GM12864 (cell line): ENCODE results near the gene VRTN.

Experiments
- DNase-seq: peaks from one replicate; pipeline ENCODE4 v3.0.0-alpha.2; 2011; ENCODE audit warnings: low read depth
- H3K4me3 ChIP-seq: 2 replicates; pipeline ENCODE4 v1.5.1; 2011; ENCODE audit warnings: mild to moderate bottlenecking, low read depth, low read length, control low read depth
- CTCF ChIP-seq: IDR thresholded peaks from 2 replicates; pipeline ENCODE4 v1.5.1; 2011; ENCODE audit warnings: low read depth, mild to moderate bottlenecking, moderate library complexity, low read length, control low read depth, inconsistent platforms; ENCODE audit errors: missing control alignments

The VRTN gene

GRCh38 chr14:74309125-74310022 lies 38.9 kb upstream of the VRTN start:
- no peak for DNase-seq
- TF ChIP-seq CTCF: no peak
- H3K4me3 ChIP-seq: no peak overlapping the region

- no peak for DNase-seq
- no peak for TF ChIP-seq CTCF
Measured at GRCh38 chr14:74312161-74312560, 36.1 kb upstream of the VRTN start.

GRCh38 chr14:74313601-74314000 lies 34.7 kb upstream of the VRTN start:
- no peak for TF ChIP-seq CTCF
- no peak for DNase-seq

More at GRCh38 chr14:74312161-74312560, 36.1 kb upstream of the VRTN start:
- H3K4me3 ChIP-seq: no peak overlapping the region

GRCh38 chr14:74314576-74314975 lies 33.7 kb upstream of the VRTN start:
- no peak overlapping the region for H3K4me3 ChIP-seq
- DNase-seq: no peak
- TF ChIP-seq CTCF: no peak

More at GRCh38 chr14:74313601-74314000, 34.7 kb upstream of the VRTN start:
- H3K4me3 ChIP-seq: no peak overlapping the region

GRCh38 chr14:74324931-74325361 lies 23.3 kb upstream of the VRTN start:
- H3K4me3 ChIP-seq: no peak overlapping the region
- no peak for DNase-seq
- TF ChIP-seq CTCF: peak; percentile 57

DNA sequence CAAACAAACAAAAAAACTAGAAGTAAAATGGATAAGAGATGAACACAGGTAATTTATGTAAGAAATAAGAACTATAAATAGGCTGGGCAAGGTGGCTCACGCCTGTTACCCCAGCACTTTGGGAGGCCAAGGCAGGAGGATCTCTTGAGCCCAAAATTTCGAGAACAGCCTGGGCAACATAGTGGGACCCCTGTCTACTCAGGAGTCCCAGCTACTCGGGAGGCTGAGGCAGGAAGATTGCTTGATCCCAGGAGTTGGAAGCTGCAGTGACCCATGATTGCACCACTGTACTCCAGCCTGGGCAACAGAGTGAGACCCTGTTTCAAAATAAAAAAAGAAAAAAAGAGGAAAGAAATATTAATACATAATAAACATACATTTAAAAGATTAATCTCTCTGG lies 22.8 kb upstream of the VRTN start:
- H3K4me3 ChIP-seq: no peak overlapping the region
- no peak for TF ChIP-seq CTCF
- no peak for DNase-seq
